HG03135 (cell line): ENCODE data around the gene BCR.

Source experiments
- ATAC-seq: cut with Tn5 transposase; IDR thresholded peaks from one replicate; pipeline ENCODE4 v1.9.1; 2021; ENCODE audit warnings: mild to moderate bottlenecking, moderate library complexity; ENCODE audit not compliant: unreplicated experiment

Gene BCR

GRCh38 chr22:23215294-23216241, 35.3 kb downstream of the BCR start:
- ATAC-seq, result no peak

GRCh38 chr22:23216461-23217170, 36.3 kb downstream of the BCR start:
- no peak for ATAC-seq

- ATAC-seq, result no peak
Observed at GRCh38 chr22:23217171-23218052, 37.1 kb downstream of the BCR start.

- ATAC-seq, result no peak
Observed at GRCh38 chr22:23218053-23218866, 38.0 kb downstream of the BCR start.

- ATAC-seq, result no peak
Observed at GRCh38 chr22:23218867-23219251, 38.5 kb downstream of the BCR start.

- no peak for ATAC-seq
Observed at GRCh38 chr22:23219317-23219716, 39.0 kb downstream of the BCR start.

- ATAC-seq, result no peak
Observed at GRCh38 chr22:23219822-23220484, 39.6 kb downstream of the BCR start.

- ATAC-seq, result no peak
Observed at GRCh38 chr22:23220485-23221350, 40.4 kb downstream of the BCR start.

GRCh38 chr22:23221351-23221804, 41.1 kb downstream of the BCR start:
- no peak for ATAC-seq

GRCh38 chr22:23222033-23222792, 41.9 kb downstream of the BCR start:
- no peak for ATAC-seq

- no peak for ATAC-seq
Observed at GRCh38 chr22:23222793-23223568, 42.7 kb downstream of the BCR start.

GRCh38 chr22:23223569-23224317, 43.4 kb downstream of the BCR start:
- ATAC-seq, result no peak

GRCh38 chr22:23224846-23225245, 44.5 kb downstream of the BCR start:
- ATAC-seq, result no peak

- no peak for ATAC-seq
Observed at GRCh38 chr22:23225337-23225723, 45.0 kb downstream of the BCR start.

- ATAC-seq, result no peak
Observed at GRCh38 chr22:23225724-23226496, 45.6 kb downstream of the BCR start.

GRCh38 chr22:23226497-23226850, 46.2 kb downstream of the BCR start:
- ATAC-seq, result no peak
